Measurements from ENCODE around the gene TSPAN8.

- TF ChIP-seq MYBL2 (CRISPR knock-in tag; IDR thresholded peaks at IDR 0.05), result no peak
- TF ChIP-seq, protein P1, sequence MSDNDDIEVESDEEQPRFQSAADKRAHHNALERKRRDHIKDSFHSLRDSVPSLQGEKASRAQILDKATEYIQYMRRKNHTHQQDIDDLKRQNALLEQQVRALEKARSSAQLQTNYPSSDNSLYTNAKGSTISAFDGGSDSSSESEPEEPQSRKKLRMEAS (CRISPR knock-in tag; IDR thresholded peaks at IDR 0.05), result no peak
- TF ChIP-seq ATF6 (CRISPR knock-in tag; IDR thresholded peaks at IDR 0.05), result no peak
- no peak for TF ChIP-seq NR1H2 (CRISPR knock-in tag; IDR thresholded peaks at IDR 0.05)
- TF ChIP-seq FOXP1 (CRISPR knock-in tag; IDR thresholded peaks at IDR 0.05; ENCODE audit: borderline replicate concordance), result no peak
- TF ChIP-seq ZBTB21 (CRISPR knock-in tag; IDR thresholded peaks at IDR 0.05; ENCODE audit: borderline replicate concordance), result no peak
- TF ChIP-seq NFE2L1 (CRISPR knock-in tag; IDR thresholded peaks at IDR 0.05), result no peak
- no peak for TF ChIP-seq CTCF (IDR thresholded peaks at IDR 0.05)
- TF ChIP-seq ZNF232 (CRISPR knock-in tag; IDR thresholded peaks at IDR 0.05), result no peak
- no peak for TF ChIP-seq TP53 (CRISPR knock-in tag; IDR thresholded peaks at IDR 0.05)
- no peak for TF ChIP-seq CBFB (CRISPR knock-in tag; IDR thresholded peaks at IDR 0.05; ENCODE audit: low read depth)
- TF ChIP-seq CDX4 (CRISPR knock-in tag; IDR thresholded peaks at IDR 0.05; ENCODE audit: borderline replicate concordance), result no peak
- no peak for TF ChIP-seq ATF3 (CRISPR knock-in tag; conservative IDR thresholded peaks at IDR 0.05)
- TF ChIP-seq, protein P2, sequence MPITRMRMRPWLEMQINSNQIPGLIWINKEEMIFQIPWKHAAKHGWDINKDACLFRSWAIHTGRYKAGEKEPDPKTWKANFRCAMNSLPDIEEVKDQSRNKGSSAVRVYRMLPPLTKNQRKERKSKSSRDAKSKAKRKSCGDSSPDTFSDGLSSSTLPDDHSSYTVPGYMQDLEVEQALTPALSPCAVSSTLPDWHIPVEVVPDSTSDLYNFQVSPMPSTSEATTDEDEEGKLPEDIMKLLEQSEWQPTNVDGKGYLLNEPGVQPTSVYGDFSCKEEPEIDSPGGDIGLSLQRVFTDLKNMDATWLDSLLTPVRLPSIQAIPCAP (CRISPR knock-in tag; IDR thresholded peaks at IDR 0.05), result no peak
Observed at GRCh38 chr12:71164568-71165197, 6.9 kb upstream of the TSPAN8 start.

Data from WTC11 (cell line).